HUES6 (cell line): ENCODE data around the gene TGM5.
"Not testable (repeated sequence)": the region's sequence is repeated elsewhere in the genome, so short reads cannot be mapped to it uniquely, and the experiment has no call there.

Experiments
- H3K27ac ChIP-seq: 2 replicates; pipeline ENCODE4 v1.7.0; 2013; ENCODE audit warnings: low read depth, mild to moderate bottlenecking, low read length, inconsistent platforms
- H3K27me3 ChIP-seq: 2 replicates; pipeline ENCODE4 v1.6.1; 2013; ENCODE audit warnings: low read length; ENCODE audit not compliant: control insufficient read depth, insufficient read depth
- H3K36me3 ChIP-seq: 2 replicates; pipeline ENCODE4 v1.6.1; 2013; ENCODE audit warnings: low read length; ENCODE audit not compliant: control insufficient read depth, insufficient read depth
- H3K4me1 ChIP-seq: 2 replicates; pipeline ENCODE4 v1.6.1; 2013; ENCODE audit warnings: low read length; ENCODE audit not compliant: control insufficient read depth, insufficient read depth
- H3K4me3 ChIP-seq: 2 replicates; pipeline ENCODE4 v1.5.1; 2013; ENCODE audit warnings: low read depth, low read length
- H3K9ac ChIP-seq: one replicate; pipeline ENCODE4 v1.6.1; 2013; ENCODE audit warnings: mild to moderate bottlenecking, low read length
- H3K9me3 ChIP-seq: 2 replicates; pipeline ENCODE4 v1.6.1; 2013; ENCODE audit warnings: low read depth, low read length; ENCODE audit not compliant: control insufficient read depth, insufficient read depth

The TGM5 gene

GRCh38 chr15:43229977-43230376, 36.8 kb downstream of the TGM5 start:
- Histone ChIP-seq H3K4me1 (peaks cover 2% of the 10 kb centered on the region; the same call in 1 of the 2 replicates), H3K27me3 (no peaks in the 10 kb centered on the region; the same call in 1 of the 2 replicates), H3K9me3 (no peaks in the 10 kb centered on the region), H3K9ac (no peak overlapping the region), H3K27ac (no peak overlapping the region), H3K36me3 (no peaks in the 10 kb centered on the region), H3K4me3 (no peak overlapping the region)

- Histone ChIP-seq H3K27ac (no peak overlapping the region), H3K4me1 (peaks cover 2% of the 10 kb centered on the region; the same call in 1 of the 2 replicates), H3K9me3 (no peaks in the 10 kb centered on the region), H3K36me3 (no peaks in the 10 kb centered on the region), H3K9ac (no peak overlapping the region), H3K4me3 (no peak overlapping the region), H3K27me3 (no peaks in the 10 kb centered on the region)
Observed at GRCh38 chr15:43226436-43227305, 40.1 kb downstream of the TGM5 start.

GRCh38 chr15:43225950-43226255, 40.8 kb downstream of the TGM5 start:
- H3K4me1 ChIP-seq, H3K27me3 ChIP-seq, H3K9ac ChIP-seq, H3K9me3 ChIP-seq, H3K27ac ChIP-seq, H3K4me3 ChIP-seq, H3K36me3 ChIP-seq: not testable (repeated sequence)

DNA sequence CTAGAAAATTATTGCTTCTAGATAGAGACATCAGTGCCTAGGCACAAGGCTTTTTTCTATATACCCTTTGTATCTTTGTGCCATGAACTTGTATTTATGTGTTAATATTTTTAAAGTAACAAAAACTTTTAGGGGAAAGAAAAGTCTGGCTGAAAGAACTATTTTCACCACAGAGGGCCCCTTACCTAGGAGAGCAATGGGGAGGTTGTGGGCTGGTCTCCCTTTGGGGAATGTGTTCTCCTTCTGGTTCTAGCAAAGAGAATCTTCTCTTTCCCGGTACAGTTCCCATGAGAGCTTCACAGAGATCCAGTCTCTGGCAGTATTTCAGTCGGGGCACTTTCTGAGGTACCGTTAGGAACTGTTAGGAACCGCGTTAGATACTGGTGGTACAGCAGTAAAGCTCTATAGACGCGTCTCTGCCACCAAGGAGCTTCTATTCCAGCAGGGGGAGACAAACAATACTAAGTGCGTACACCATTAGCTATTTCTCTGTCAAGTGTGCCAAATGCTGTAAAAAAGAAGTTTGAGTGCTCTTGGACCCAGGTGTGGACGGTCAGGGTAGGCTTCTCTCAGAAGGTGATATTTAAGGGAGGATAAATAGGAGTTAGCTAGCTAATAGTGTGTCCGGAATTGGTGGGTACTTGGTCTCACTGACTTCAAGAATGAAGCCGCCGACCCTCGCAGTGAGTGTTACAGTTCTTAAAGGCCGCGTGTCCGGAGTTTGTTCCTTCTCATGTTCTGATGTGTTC, 41.4 kb downstream of the TGM5 start:
- H3K9ac ChIP-seq, result no peak overlapping the region
- H3K27me3 ChIP-seq, result no peaks in the 10 kb centered on the region
- no peaks in the 10 kb centered on the region for H3K4me1 ChIP-seq
- no peaks in the 10 kb centered on the region for H3K36me3 ChIP-seq
- H3K9me3 ChIP-seq, result no peaks in the 10 kb centered on the region
- no peak overlapping the region for H3K27ac ChIP-seq
- no peak overlapping the region for H3K4me3 ChIP-seq

DNA sequence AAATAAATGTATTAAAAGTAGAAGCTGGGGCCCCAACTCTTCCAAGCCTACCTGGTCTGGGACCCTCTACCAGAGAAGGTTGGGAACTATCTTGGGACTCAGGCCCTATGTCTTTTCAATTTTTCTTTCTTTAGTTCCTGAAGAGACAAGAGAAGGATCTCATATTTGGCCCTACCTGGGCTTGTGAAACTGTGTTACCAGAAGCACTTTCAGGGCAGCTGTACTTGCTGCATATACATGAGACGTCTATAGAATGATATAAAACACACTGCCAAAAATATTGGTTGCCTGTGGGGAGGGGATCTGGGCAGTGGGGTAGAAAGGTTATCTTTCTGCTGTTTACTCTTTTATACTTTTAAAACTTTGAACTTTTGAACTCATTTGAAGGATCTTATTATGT, 45.3 kb downstream of the TGM5 start:
- Histone ChIP-seq H3K9me3 (no peaks in the 10 kb centered on the region), H3K27ac (no peak overlapping the region), H3K9ac (no peak overlapping the region), H3K4me1 (peaks cover 3% of the 10 kb centered on the region; the same call in 1 of the 2 replicates), H3K4me3 (no peak overlapping the region), H3K27me3 (no peaks in the 10 kb centered on the region), H3K36me3 (no peaks in the 10 kb centered on the region)

GRCh38 chr15:43220991-43221403, 45.7 kb downstream of the TGM5 start, which contains the start of gene EPB42:
Gene EPB42 (minus strand): TSS chr15:43221018. CDS start chr15:43220825, 193 bp downstream.
- H3K36me3 ChIP-seq, result no peaks in the 10 kb centered on the region

GRCh38 chr15:43219929-43220928, 46.5 kb downstream of the TGM5 start:
- Histone ChIP-seq H3K36me3 (no peaks in the 10 kb centered on the region), H3K27ac (no peak overlapping the region), H3K4me3 (no peak overlapping the region), H3K9ac (no peak overlapping the region), H3K4me1 (peaks cover 3% of the 10 kb centered on the region; the same call in 1 of the 2 replicates), H3K27me3 (no peaks in the 10 kb centered on the region), H3K9me3 (no peaks in the 10 kb centered on the region)

More at GRCh38 chr15:43220991-43221403, 45.7 kb downstream of the TGM5 start, which contains the start of gene EPB42:
- Histone ChIP-seq H3K4me1 (peaks cover 3% of the 10 kb centered on the region; the same call in 1 of the 2 replicates), H3K4me3 (no peak within 1 kb of the TSS), H3K9ac (no peak within 1 kb of the TSS), H3K9me3 (no peaks in the 10 kb centered on the region), H3K27ac (no peak within 1 kb of the TSS), H3K27me3 (no peaks in the 10 kb centered on the region)

DNA sequence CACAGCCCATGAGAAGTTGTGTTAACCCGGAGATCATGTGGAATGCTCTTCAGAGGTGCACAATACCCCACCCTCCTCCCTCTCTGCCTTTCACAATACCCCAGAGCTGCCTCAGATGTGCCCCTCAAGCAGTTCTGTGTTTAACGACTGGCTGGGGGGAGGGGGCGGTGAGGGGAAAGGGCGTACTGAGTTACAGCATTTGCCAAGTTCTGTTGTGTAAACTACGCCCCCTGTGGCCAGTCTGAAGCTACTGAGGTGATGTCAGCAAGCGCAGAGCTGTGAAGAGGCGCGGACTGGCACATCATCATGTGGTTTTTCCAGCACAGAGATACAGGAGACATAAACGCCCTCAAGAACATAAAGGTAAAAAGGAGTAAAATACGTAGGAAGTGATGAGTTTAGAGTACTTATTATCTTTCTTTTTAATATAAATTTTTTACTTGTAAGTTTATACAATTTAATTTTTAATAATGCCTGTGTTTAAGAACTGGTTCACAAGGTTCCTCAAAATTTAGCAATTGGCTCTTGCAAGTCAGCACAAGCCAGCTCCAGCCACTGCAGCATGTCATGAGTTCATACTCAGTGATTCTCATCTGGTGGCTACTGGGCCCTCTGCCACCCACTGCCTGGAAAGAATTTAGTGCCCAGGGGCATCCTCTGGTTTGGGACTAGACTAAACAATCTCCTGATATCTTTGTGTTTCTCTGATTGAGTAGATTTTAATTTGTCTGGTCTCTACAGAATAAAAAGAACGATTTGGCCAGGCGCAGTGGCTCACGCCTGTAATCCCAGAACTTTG, 47.6 kb downstream of the TGM5 start:
- no peaks in the 10 kb centered on the region for H3K36me3 ChIP-seq
- H3K27ac ChIP-seq, result no peak overlapping the region
- H3K9ac ChIP-seq, result no peak overlapping the region
- H3K4me1 ChIP-seq, result peaks cover 3% of the 10 kb centered on the region; the same call in 1 of the 2 replicates
- no peaks in the 10 kb centered on the region for H3K9me3 ChIP-seq
- H3K4me3 ChIP-seq, result no peak overlapping the region
- no peaks in the 10 kb centered on the region for H3K27me3 ChIP-seq

DNA sequence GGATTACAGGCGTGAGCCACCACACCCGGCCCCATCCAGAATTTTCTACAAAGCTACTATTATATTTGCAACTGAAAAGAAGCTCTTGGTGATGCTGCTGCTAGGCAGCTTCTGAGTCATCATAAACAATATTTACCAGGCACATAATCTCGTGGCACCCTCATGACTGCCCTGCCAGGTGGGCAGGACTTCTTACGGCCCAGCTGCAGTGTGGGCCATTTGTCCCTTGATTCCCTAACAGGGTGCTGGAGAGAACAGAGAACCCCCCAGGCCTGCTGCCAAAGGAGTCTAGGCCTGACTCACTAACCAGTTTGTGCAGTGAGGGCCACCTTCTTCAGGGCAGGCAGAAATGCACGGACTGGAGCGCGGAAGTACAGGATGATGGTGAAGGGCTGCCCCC, 50.8 kb downstream of the TGM5 start:
- Histone ChIP-seq H3K4me3 (no peak overlapping the region), H3K9ac (no peak overlapping the region)

More for the DNA sequence above, 50.8 kb downstream of the TGM5 start:
- Histone ChIP-seq H3K27ac (no peak overlapping the region), H3K9me3 (no peaks in the 10 kb centered on the region), H3K27me3 (no peaks in the 10 kb centered on the region), H3K36me3 (no peaks in the 10 kb centered on the region), H3K4me1 (peaks cover 3% of the 10 kb centered on the region; the same call in 1 of the 2 replicates)
